HEK293 (cell line): ENCODE data around the gene U2SURP.

Experiments used
- CTCF ChIA-PET: fragments of 350-600 bp; formaldehyde crosslinking; extraction: SDS; loops from one replicate; lab custom pipeline; 2021; ENCODE audit warnings: antibody characterized with exemption; lab: Yijun Ruan, JAX
- POLR2A ChIA-PET: fragments of 300-600 bp; formaldehyde crosslinking; extraction: SDS; loops from one replicate; lab custom pipeline; 2020; ENCODE audit warnings: antibody characterized with exemption, inconsistent platforms; lab: Yijun Ruan, JAX
- H3K27ac ChIP-seq: fragments of 200-500 bp; sonication (Bioruptor generic); 2 replicates; pipeline ENCODE4 v1.5.1; 2014; ENCODE audit warnings: low read depth, low read length, control low read depth, inconsistent platforms; ENCODE audit errors: extremely low read depth
- H3K36me3 ChIP-seq, 2 experiments: fragments of 200-500 bp in 1 of 2; sonication (Bioruptor generic) in 1 of 2; 1 replicate in 1 of 2; 2 replicates in 1 of 2; pipeline ENCODE4 v1.5.1; 2014 to 2017; ENCODE audit warnings: inconsistent platforms in 2 of 2, low read length in 2 of 2; ENCODE audit not compliant: control insufficient read depth in 2 of 2, insufficient read depth in 1 of 2
- H3K4me1 ChIP-seq: fragments of 200-500 bp; sonication (Bioruptor generic); 2 replicates; pipeline ENCODE4 v1.5.1; 2014; ENCODE audit warnings: mild to moderate bottlenecking, low read length, inconsistent platforms; ENCODE audit not compliant: control insufficient read depth, insufficient read depth
- H3K4me3 ChIP-seq: 2 replicates; pipeline ENCODE4 v1.5.1; 2011; ENCODE audit warnings: low read depth, mild to moderate bottlenecking, control low read depth, low read length, moderate library complexity
- H3K9me3 ChIP-seq: fragments of 200-500 bp; sonication (Bioruptor generic); 2 replicates; pipeline ENCODE4 v1.5.1; 2014; ENCODE audit warnings: low read depth, low read length, inconsistent platforms; ENCODE audit not compliant: control insufficient read depth, insufficient read depth
- BCL11B ChIP-seq: fragments of 450-650 bp; formaldehyde crosslinking; IDR thresholded peaks from 2 replicates; pipeline ENCODE4 v1.5.1; 2016; ENCODE audit warnings: low read depth, missing biosample characterization, missing genetic modification characterization
- EGR2 ChIP-seq: fragments of 450-650 bp; formaldehyde crosslinking; IDR thresholded peaks from 2 replicates; pipeline ENCODE4 v1.5.1; 2016; ENCODE audit warnings: low read depth, missing biosample characterization, missing genetic modification characterization
- FEZF1 ChIP-seq: fragments of 450-650 bp; formaldehyde crosslinking; IDR thresholded peaks from 2 replicates; pipeline ENCODE4 v1.5.1; 2016; ENCODE audit warnings: missing biosample characterization, missing genetic modification characterization
- GLI2 ChIP-seq: fragments of 450-650 bp; formaldehyde crosslinking; IDR thresholded peaks from 2 replicates; pipeline ENCODE4; 2017; ENCODE audit warnings: missing biosample characterization, missing genetic modification characterization, low read depth, borderline replicate concordance
- GLIS2 ChIP-seq: fragments of 450-650 bp; formaldehyde crosslinking; IDR thresholded peaks from 2 replicates; pipeline ENCODE4 v1.5.1; 2016; ENCODE audit warnings: missing biosample characterization, missing genetic modification characterization
- KLF10 ChIP-seq: fragments of 450-650 bp; IDR thresholded peaks from 2 replicates; pipeline ENCODE4 v1.5.1; 2018; ENCODE audit warnings: missing biosample characterization, mild to moderate bottlenecking, missing genetic modification characterization
- KLF8 ChIP-seq: fragments of 450-650 bp; formaldehyde crosslinking; IDR thresholded peaks from 2 replicates; pipeline ENCODE4 v1.5.1; 2016; ENCODE audit warnings: missing biosample characterization, missing genetic modification characterization
- KLF9 ChIP-seq: fragments of 450-650 bp; formaldehyde crosslinking; IDR thresholded peaks from 2 replicates; pipeline ENCODE4 v1.5.1; 2016; ENCODE audit warnings: missing biosample characterization, missing genetic modification characterization, low read depth
- MYNN ChIP-seq: fragments of 450-650 bp; formaldehyde crosslinking; IDR thresholded peaks from 2 replicates; pipeline ENCODE4 v1.5.1; 2016; ENCODE audit warnings: missing biosample characterization, missing genetic modification characterization, borderline replicate concordance
- PRDM10 ChIP-seq: fragments of 450-650 bp; formaldehyde crosslinking; IDR thresholded peaks from 2 replicates; pipeline ENCODE4 v1.5.1; 2016; ENCODE audit warnings: missing biosample characterization, missing genetic modification characterization
- TRIM28 ChIP-seq: IDR thresholded peaks from 2 replicates; pipeline ENCODE4 v1.6.1; 2011; ENCODE audit warnings: low read length, control low read depth, borderline replicate concordance
- YY1 ChIP-seq: fragments of 450-650 bp; formaldehyde crosslinking; IDR thresholded peaks from 2 replicates; pipeline ENCODE4 v1.5.1; 2018; ENCODE audit warnings: missing biosample characterization, missing genetic modification characterization
- ZBTB20 ChIP-seq: fragments of 450-650 bp; formaldehyde crosslinking; IDR thresholded peaks from 2 replicates; pipeline ENCODE4 v1.5.1; 2016; ENCODE audit warnings: missing biosample characterization, missing genetic modification characterization
- ZBTB26 ChIP-seq: fragments of 450-650 bp; formaldehyde crosslinking; optimal IDR thresholded peaks from 2 replicates; pipeline ENCODE3; 2016; ENCODE audit warnings: missing biosample characterization, mild to moderate bottlenecking, missing genetic modification characterization
- ZBTB8A ChIP-seq: fragments of 450-650 bp; formaldehyde crosslinking; IDR thresholded peaks from 2 replicates; pipeline ENCODE4 v1.5.1; 2016; ENCODE audit warnings: missing biosample characterization, missing genetic modification characterization
- ZNF132 ChIP-seq: fragments of 450-650 bp; formaldehyde crosslinking; IDR thresholded peaks from 2 replicates; pipeline ENCODE4 v1.5.1; 2017; ENCODE audit warnings: missing biosample characterization, missing genetic modification characterization, borderline replicate concordance
- ZNF133 ChIP-seq: fragments of 450-650 bp; formaldehyde crosslinking; IDR thresholded peaks from 2 replicates; pipeline ENCODE4 v1.5.1; 2016; ENCODE audit warnings: missing biosample characterization, missing genetic modification characterization
- ZNF174 ChIP-seq: fragments of 450-650 bp; formaldehyde crosslinking; IDR thresholded peaks from 2 replicates; pipeline ENCODE4 v1.5.0; 2017; ENCODE audit warnings: missing biosample characterization, mild to moderate bottlenecking, missing genetic modification characterization
- ZNF280C ChIP-seq: fragments of 450-650 bp; formaldehyde crosslinking; IDR thresholded peaks from 2 replicates; pipeline ENCODE4 v1.5.1; 2016; ENCODE audit warnings: missing biosample characterization, missing genetic modification characterization
- ZNF366 ChIP-seq: fragments of 450-650 bp; formaldehyde crosslinking; conservative IDR thresholded peaks from 2 replicates; pipeline ENCODE4 v1.5.1; 2016; ENCODE audit warnings: missing biosample characterization, missing genetic modification characterization
- ZNF510 ChIP-seq: fragments of 450-650 bp; formaldehyde crosslinking; IDR thresholded peaks from 2 replicates; pipeline ENCODE4 v1.5.1; 2018; ENCODE audit warnings: mild to moderate bottlenecking, missing genetic modification characterization, missing biosample characterization; ENCODE audit not compliant: insufficient replicate concordance
- ZNF521 ChIP-seq: fragments of 450-650 bp; formaldehyde crosslinking; IDR thresholded peaks from 2 replicates; pipeline ENCODE4 v1.5.1; 2017; ENCODE audit warnings: missing biosample characterization, mild to moderate bottlenecking, missing genetic modification characterization
- ZNF529 ChIP-seq: fragments of 450-650 bp; formaldehyde crosslinking; IDR thresholded peaks from 2 replicates; pipeline ENCODE4 v1.5.1; 2017; ENCODE audit warnings: missing genetic modification characterization, missing biosample characterization; ENCODE audit not compliant: insufficient replicate concordance
- ZNF600 ChIP-seq: fragments of 450-650 bp; formaldehyde crosslinking; IDR thresholded peaks from 2 replicates; pipeline ENCODE4 v1.5.1; 2016; ENCODE audit warnings: missing biosample characterization, missing genetic modification characterization
- ZNF692 ChIP-seq: fragments of 450-650 bp; formaldehyde crosslinking; IDR thresholded peaks from 2 replicates; pipeline ENCODE4 v1.5.1; 2016; ENCODE audit warnings: missing biosample characterization, missing genetic modification characterization
- ZNF76 ChIP-seq: fragments of 450-650 bp; formaldehyde crosslinking; IDR thresholded peaks from 2 replicates; pipeline ENCODE4; 2016; ENCODE audit warnings: low read depth, missing biosample characterization, missing genetic modification characterization, borderline replicate concordance
- ZNF776 ChIP-seq: fragments of 450-650 bp; formaldehyde crosslinking; IDR thresholded peaks from 2 replicates; pipeline ENCODE4 v1.5.0; 2017; ENCODE audit warnings: missing biosample characterization, missing genetic modification characterization, borderline replicate concordance
- ZNF837 ChIP-seq: fragments of 450-650 bp; formaldehyde crosslinking; IDR thresholded peaks from 2 replicates; pipeline ENCODE4 v1.5.1; 2016; ENCODE audit warnings: missing biosample characterization, missing genetic modification characterization
- ZXDB ChIP-seq: fragments of 450-650 bp; formaldehyde crosslinking; IDR thresholded peaks from 2 replicates; pipeline ENCODE4 v1.5.1; 2016; ENCODE audit warnings: missing biosample characterization, missing genetic modification characterization

U2SURP gene

GRCh38 chr3:143001369-143002082, at the start of gene U2SURP:
Gene U2SURP (plus strand): TSS chr3:143001570. CDS start chr3:143001629, 59 bp downstream.
- Histone ChIP-seq H3K9me3 (no peaks in the 10 kb centered on the region), H3K4me3 (peak within 1 kb of the TSS; percentile 99), H3K36me3 (no peaks in the 10 kb centered on the region), H3K4me1 (no peaks in the 10 kb centered on the region), H3K27ac (peak within 1 kb of the TSS; percentile 82)
- ChIA-PET CTCF (interaction anchor here (1.2 to 1.5 kb wide), 2 partner anchors 37 to 172 kb away, joined by 3 read pairs; no protein-coding TSS in a partner anchor), POLR2A (interaction anchor here (0.6 to 1.4 kb wide), 11 partner anchors 9 to 643 kb away, joined by 3 to 6 read pairs (median 3); partner anchors contain the start of genes ATR and TRPC1)
- TF ChIP-seq ZNF76 (tag by site-specific recombination) (peak; percentile 58; the same call in 1 of the 2 replicates), ZNF692 (tag by site-specific recombination) (peak; percentile 60; the same call in 1 of the 2 replicates), ZNF510 (no peak), GLI2 (tag by site-specific recombination) (no peak), ZBTB20 (tag by site-specific recombination) (peak; percentile 29; the same call in 1 of the 2 replicates), ZNF132 (no peak), MYNN (tag by site-specific recombination) (no peak), BCL11B (tag by site-specific recombination) (no peak), TRIM28 (0 out of 2 replicates have a peak, but pooled peaks have one; percentile 18), EGR2 (tag by site-specific recombination) (no peak), ZNF837 (no peak), ZNF280C (tag by site-specific recombination) (no peak), GLIS2 (tag by site-specific recombination) (no peak), ZBTB8A (tag by site-specific recombination) (peak; percentile 42; the same call in 1 of the 2 replicates), ZNF776 (no peak), ZNF529 (tag by site-specific recombination) (no peak), KLF10 (tag by site-specific recombination) (peak; percentile 46; the same call in 1 of the 2 replicates), ZNF521 (tag by site-specific recombination) (no peak), ZBTB26 (tag by site-specific recombination) (peak; percentile 34), ZNF366 (0 out of 2 replicates have a peak, but pooled peaks have one; percentile 11), KLF8 (tag by site-specific recombination) (peak; percentile 59; the same call in 1 of the 2 replicates), KLF9 (tag by site-specific recombination) (no peak), YY1 (tag by site-specific recombination) (peak; percentile 88), PRDM10 (tag by site-specific recombination) (peak; percentile 62), ZNF133 (tag by site-specific recombination) (no peak), ZNF600 (tag by site-specific recombination) (0 out of 2 replicates have a peak, but pooled peaks have one; percentile 51), ZNF174 (tag by site-specific recombination) (no peak), ZXDB (tag by site-specific recombination) (peak; percentile 93), FEZF1 (tag by site-specific recombination) (0 out of 2 replicates have a peak, but pooled peaks have one; percentile 8)
